ENCODE results near the gene ASH1L.
A peak's percentile ranks its signal among the peaks of the same experiment; 100 is the strongest.
"Not testable (repeated sequence)": the region's sequence is repeated elsewhere in the genome, so short reads cannot be mapped to it uniquely, and the experiment has no call there.

ASH1L gene, protein sequence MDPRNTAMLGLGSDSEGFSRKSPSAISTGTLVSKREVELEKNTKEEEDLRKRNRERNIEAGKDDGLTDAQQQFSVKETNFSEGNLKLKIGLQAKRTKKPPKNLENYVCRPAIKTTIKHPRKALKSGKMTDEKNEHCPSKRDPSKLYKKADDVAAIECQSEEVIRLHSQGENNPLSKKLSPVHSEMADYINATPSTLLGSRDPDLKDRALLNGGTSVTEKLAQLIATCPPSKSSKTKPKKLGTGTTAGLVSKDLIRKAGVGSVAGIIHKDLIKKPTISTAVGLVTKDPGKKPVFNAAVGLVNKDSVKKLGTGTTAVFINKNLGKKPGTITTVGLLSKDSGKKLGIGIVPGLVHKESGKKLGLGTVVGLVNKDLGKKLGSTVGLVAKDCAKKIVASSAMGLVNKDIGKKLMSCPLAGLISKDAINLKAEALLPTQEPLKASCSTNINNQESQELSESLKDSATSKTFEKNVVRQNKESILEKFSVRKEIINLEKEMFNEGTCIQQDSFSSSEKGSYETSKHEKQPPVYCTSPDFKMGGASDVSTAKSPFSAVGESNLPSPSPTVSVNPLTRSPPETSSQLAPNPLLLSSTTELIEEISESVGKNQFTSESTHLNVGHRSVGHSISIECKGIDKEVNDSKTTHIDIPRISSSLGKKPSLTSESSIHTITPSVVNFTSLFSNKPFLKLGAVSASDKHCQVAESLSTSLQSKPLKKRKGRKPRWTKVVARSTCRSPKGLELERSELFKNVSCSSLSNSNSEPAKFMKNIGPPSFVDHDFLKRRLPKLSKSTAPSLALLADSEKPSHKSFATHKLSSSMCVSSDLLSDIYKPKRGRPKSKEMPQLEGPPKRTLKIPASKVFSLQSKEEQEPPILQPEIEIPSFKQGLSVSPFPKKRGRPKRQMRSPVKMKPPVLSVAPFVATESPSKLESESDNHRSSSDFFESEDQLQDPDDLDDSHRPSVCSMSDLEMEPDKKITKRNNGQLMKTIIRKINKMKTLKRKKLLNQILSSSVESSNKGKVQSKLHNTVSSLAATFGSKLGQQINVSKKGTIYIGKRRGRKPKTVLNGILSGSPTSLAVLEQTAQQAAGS (N-terminal part only)

DNA sequence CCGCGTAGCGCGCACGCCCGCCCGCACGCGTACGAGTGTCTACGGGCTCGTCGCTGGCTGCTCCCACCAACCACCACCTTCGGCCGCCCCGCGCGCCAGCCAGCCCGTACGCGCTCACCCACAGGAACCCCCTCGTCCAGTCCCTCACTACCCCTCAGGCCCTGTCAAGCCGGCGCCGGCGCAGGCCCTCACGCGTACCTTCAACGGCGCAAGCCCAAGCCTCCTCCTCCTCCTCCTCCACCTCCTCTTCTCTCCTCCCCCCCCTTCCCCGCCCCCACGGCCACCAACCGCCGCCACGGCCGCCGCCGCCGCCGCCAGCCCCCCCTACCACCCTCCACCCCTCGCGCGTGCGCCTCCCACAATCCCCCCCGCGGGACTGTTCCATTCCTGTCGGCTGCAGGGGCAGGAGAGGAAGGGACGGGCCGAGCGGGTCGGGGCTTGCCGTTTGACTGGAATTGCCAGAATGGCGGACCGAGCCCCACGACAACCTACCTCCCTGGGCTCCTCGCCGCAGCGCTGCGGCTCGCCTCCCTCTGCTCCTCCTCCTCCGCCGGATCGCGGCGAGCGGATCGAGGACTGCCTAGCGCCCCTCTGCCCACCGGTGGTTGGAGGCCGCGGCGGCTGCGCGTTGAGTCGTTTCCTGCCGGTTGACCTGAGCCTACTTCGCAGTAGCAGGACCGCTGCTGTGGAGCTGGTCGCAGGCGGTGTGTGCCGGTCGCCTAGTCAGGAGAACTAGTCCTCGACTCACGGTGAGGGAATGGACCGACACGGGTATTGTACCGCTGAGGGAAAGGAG lies at the start of gene ASH1L:
Gene ASH1L (minus strand): TSS at position 223 of the 796 bp plus-strand sequence. CDS start 41,284 bp downstream, outside the sequence.
- DNase-seq (ENCODE audit: low spot score): peak; percentile 95

DNA sequence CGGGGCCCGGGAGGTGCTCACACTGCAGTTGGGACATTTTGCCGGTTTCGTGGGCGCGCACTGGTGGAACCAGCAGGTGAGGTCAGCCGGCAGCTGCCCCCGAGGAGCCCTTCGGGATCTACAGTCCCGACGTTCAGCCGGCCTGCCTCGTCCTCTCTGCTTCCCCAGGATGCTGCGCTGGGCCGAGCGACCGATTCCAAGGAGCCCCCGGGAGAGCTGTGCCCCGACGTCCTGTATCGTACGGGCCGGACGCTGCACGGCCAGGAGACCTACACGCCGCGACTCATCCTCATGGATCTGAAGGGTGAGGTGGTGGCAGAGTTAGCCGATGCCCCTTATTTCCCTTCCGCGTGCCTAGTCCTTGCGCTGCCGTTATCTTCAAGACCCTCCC lies 47.6 kb upstream of the ASH1L start:
- DNase-seq (ENCODE audit: low spot score): not testable (repeated sequence)

DNA sequence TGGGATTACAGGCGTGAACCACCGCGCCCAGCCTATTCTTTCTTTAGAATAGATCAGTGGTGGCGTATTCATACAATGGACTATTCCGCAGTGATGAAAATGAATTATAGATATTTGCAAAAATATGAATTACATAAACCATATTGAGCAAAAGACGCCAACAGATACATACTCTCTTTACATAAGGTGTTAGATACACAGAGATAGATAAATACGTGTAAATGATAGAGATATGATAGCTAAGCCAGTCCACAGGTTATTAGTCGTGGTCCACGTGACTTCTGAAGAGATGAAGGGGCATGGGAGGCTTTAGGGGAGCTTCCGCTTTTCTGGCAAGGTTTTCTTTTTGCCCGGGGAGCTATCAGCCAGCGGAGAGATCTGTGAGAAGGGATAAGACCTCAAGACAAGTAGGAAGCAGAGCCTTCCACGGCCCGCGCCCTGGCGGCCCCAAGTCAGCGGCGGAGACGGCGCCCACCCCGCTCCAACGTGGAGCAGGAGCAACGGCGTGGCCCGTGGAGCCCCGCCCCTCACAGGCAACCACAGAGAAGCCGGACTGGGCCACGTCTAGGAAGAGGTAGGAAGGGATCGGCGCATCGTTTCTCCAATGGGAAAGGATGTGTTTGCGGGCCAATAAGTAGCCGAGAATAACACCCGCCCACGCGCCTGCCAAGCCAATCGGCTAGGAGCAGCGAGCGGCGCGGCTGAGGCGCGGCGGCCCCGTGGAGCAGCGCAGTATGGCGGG lies 47.1 kb upstream of the ASH1L start, which contains the start of gene MSTO1:
Gene MSTO1 (plus strand): TSS at position 704 of the 742 bp plus-strand sequence. CDS start 31 bp downstream, at position 735.
- peak; percentile 99 for DNase-seq (ENCODE audit: low spot score)

DNA sequence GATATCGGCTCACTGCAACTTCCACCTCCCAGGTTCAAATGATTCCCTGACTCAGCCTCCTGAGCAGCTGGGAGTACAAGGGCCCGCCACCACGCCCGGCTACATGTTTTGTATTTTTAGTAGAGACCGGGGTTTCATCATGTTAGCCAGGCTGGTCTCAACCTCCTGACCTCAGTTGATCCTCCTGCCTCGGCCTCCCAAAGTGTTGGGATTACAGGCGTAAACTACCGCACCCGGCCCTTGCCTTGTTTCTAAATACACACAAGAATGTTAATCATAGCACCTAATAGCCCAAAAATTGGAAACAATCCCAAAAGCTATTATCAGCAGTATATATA lies 46.3 kb upstream of the ASH1L start:
- no peak for DNase-seq (ENCODE audit: low spot score)

DNA sequence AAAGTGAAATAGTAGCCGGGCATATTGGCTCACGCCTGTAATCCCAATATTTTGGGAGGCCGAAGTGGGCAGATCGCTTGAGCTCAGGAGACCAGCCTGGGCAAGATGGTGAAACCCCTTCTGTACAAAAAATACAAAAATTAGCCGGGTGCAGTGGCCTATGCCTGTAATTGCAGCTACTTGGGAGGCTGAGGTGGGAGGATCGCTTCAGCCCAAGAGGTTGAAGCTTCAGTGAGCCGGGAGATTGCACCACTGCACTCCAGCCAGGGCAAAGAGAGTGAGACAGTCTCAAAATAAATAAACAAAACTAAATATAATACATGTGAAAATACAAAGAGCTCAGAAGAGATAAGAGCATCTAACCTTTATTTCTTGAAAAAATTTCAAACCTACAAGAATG lies 45.1 kb upstream of the ASH1L start:
- DNase-seq (ENCODE audit: low spot score): peak; percentile 45

DNA sequence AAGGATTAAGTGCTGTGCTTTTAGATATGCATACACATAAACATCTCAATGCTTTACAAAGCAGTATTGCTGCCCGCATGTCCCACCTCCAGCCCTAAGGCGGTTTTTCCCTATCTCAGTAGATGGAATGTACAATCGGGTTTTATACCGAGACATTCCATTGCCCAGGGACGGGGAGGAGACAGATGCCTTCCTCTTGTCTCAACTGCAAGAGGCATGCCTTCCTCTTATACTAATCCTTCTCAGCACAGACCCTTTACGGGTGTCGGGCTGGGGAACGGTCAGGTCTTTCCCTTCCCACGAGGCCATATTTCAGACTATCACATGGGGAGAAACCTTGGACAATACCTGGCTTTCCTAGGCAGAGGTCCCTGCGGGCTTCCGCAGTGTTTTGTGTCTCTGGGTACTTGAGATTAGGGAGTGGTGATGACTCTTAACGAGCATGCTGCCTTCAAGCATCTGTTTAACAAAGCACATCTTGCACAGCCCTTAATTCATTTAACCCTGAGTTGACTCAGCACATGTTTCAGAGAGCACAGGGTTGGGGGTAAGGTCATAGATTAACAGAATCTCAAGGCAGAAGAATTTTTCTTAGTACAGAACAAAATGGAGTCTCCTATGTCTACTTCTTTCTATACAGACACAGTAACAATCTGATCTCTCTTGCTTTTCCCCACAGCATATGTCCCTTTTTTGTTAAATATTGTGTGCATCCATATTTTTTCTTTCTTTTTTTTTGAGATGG lies 37.4 kb upstream of the ASH1L start:
- DNase-seq (ENCODE audit: low spot score): not testable (repeated sequence)

DNA sequence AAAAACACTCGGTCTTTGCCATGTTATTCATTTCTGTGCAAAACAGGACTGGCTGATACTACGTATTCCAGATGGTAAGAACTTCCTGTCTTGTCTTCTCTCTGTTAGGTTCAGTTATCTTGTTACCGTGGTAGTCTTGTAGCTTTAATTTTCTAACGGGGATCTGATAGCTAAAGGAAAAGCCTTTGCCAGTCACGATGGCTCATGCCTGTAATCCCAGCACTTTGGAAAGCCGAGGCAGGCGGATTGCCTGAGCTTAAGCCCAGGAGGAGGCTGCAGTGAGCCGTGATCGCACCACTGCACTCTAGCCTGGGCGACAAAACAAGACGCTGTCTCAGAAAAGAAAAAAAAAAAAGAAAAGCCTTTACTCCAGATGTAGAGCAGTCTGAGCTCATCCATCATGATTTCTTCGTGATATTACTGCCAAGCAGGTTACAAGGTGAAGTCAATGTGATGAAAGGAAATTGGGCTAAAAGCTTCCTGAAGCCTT lies 36.3 kb upstream of the ASH1L start:
- DNase-seq (ENCODE audit: low spot score): peak; percentile 47

DNA sequence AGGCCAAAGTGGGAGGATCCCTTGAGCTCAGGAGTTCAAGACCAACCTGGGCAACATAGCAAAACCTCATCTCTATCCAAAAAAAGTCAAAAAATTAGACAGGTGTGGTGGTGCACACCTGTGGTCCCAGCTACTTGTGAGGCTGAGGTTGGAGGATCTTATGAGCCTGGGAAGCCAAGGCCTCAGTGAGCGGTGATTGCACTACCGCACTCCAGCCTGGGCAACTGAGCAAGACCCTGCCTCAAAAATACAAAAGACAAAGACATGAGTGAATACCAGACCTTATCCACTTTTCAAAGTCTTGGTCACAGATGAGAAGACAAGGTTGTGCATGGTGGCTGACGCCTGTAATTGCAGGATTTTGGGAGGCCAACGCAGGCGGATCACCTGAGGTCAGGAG lies 34.3 kb upstream of the ASH1L start:
- DNase-seq (ENCODE audit: low spot score): no peak

DNA sequence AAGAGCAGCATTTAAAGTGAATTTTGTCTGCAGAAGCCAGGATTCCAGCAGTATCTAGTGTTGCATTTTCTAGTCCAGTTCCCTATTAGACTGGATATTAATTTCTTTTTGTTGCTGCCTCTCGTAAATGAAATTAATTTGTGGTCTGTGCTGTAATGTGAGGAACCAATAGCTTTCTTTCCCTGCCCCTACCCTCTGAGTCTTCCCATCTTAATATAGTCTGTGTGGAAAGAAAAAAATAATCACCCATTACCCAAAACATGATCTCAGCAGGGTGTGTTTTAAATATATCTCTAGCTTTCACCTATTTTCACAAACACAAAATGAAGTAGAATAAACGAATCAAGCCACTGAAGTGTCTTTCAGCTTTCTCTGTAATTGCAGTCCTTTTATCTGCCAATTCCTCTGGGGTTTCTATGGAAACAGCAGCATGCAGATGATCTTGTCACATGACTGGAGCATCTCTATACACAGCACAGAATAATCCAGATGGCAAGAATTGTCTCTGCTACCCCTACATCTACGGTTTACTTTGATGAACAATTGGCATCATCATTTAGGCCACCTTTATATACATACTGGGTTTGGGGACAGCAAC lies 33.4 kb upstream of the ASH1L start:
- not testable (repeated sequence) for DNase-seq (ENCODE audit: low spot score)

DNA sequence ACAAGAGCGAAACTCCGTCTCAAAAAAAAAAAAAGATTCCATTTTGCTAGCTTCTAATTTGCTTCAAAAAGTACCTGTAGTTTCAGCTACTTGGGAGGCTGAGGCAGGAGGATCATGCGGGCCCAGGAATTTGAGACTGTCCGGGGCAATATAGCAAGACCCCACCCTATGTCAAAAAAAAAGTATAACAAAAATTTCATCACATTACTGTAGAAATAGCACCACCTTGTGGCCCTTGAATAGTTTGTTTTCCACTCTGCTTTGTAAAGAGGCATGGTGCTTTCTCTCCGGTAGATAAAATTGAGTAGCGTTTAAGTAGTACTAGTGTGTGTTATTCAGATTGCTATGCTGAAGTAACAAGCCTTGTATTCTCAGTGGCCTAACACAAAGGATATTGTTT lies 29.2 kb upstream of the ASH1L start:
- DNase-seq (ENCODE audit: low spot score): peak; percentile 91

DNA sequence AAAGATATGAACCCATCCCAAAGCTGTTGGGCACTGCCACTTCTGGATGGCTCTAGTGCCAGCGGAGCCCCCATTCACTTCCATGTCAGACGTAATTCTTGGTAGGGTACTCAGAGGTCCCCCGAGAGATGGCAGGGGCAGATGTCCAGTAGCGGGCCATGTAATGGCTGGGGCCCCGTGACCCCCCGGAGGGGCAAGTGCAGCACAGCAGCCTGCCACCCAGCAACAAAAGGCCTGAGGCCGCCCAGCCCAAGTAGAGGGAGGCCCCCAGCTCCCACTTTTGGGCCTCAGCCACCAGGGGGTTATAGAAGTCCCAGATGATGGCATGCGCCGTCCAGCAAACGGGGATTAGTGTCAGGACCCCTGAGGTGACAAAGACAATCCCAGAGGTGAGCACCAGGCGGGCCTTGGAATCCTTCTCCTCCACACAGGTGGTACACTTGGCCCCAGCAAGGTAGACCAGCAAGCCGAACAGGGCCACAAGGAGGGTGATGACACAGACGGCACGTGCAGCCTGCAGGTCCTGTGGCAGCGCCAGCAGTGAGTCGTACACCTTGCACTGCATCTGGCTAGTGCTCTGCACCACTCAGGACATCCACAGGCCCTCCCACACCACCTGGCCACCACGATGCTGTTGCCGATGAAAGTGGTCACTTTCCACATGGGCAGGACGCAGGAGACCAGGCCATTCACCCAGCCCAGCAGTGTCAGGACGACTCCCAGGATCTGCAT lies 28.1 kb upstream of the ASH1L start:
- not testable (repeated sequence) for DNase-seq (ENCODE audit: low spot score)

DNA sequence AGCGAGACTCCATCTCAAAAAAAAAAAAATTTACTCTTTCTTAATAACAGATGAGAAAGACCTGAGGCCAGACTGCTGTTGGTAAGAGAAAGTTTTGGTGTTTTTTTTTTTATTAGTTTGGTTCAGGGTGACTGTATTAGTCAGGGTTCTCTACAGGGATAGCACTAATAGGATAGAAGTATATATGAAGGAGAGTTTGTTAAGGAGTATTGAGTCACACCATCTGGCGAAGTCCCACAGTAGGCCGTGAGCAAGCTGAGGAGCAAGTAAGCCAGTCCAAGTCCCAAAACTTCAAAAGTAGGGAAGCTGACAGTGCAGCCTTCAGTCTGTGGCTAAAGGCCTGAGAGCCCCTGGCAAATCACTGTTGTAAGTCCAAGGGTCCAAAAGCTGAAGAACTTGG lies 26.7 kb upstream of the ASH1L start:
- DNase-seq (ENCODE audit: low spot score): not testable (repeated sequence)

DNA sequence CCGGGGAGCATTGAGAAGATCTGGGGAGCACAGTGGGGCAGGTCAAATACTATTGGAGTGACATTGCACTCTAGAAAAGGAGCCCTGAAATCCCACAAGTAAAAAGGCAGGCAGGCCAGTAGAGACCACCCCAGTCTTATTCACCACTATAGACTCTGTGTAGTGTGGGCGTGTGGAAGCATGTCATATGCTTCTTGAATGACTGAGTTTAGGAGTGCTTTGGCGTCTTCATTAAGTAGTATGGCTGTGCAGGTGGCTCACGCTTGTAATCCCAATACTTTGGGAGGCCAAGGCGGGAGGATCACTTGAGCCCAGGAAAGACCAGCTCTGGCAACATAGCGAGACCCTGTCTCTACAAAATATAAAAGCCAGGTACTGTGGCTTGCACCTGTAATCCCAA lies 21.2 kb upstream of the ASH1L start:
- DNase-seq (ENCODE audit: low spot score): not testable (repeated sequence)

DNA sequence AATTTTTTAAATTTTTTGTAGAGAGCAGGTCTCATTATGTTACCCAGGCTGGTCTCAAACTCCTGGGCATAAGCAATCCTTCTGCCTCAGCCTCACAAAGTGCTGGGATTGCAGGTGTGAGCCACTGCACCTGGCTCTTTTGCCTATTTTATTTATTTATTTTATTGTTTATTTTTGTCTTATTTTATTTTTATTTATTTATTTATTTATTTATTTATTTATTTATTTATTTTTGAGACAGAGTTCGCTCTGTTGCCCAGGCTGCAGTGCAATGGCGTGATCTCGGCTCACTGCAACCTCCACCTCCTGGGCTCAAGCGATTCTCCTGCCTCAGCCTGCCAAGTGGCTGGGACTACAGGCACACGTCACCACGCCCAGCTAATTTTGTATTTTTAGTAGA lies 13.0 kb upstream of the ASH1L start:
- DNase-seq (ENCODE audit: low spot score): not testable (repeated sequence)

DNA sequence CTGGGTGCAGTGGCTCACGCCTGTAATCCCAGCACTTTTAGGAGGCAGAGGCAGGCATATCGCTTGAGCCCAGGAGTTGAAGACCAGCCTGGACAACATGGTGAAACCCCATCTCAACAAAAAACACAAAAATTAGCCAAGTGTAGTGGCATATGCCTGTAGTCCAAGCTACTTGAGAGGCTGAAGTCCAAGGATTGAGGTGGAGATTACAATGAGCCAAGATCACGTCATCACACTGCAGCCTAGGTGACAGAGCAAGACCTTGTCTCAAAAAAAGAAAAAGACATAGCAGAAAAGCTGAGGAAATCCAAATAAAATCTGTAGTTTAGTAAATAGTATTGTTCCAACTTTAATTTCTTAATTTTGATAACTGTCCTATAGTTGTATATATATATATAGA lies 11.5 kb upstream of the ASH1L start:
- DNase-seq (ENCODE audit: low spot score): no peak

DNA sequence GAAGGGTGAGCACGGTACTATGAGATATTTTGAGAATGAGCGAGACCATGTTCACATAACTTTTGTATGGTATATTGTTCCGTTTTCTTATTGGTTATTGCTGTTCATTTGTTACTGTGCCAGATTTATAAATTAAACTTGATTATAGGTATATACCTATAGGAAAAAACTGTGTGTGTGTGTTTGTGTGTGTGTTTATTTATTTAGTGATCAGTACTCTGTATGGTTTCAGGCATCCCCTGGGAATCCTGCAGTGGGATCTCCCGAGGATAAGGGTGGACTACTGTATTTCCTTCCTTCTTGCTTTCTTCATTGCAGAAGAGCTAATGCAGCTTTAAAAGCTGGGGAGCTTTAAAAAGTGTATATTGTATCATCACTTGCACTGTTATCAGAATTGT lies 8.0 kb upstream of the ASH1L start:
- DNase-seq (ENCODE audit: low spot score): no peak

DNA sequence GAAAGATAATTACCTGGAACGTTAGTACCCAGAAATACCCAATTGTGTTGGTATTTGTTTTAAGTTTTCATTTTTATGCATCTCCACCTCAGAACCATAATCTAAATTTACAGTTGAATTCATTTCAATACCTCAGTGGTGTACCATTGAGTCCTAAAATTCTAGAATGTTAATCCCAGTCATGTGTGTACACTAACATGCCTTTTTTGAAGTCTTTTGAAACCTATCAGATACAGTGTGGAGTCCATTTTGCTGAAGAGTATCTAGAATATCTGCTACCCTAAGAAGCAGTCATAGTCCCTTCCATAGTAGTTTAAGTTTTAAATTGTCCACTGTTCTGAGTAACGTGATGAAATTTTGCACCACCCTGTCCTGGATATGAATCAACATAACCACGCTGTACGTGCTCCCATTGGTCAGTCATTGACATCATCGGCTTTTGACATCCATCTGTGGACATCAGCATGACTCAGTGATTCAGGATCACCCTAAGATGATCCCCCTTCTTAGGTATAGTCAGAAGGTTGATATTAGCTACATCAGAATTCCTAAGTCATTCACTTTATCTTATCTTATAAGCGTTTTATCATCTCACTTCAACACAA lies 7.5 kb upstream of the ASH1L start:
- no peak for DNase-seq (ENCODE audit: low spot score)

DNA sequence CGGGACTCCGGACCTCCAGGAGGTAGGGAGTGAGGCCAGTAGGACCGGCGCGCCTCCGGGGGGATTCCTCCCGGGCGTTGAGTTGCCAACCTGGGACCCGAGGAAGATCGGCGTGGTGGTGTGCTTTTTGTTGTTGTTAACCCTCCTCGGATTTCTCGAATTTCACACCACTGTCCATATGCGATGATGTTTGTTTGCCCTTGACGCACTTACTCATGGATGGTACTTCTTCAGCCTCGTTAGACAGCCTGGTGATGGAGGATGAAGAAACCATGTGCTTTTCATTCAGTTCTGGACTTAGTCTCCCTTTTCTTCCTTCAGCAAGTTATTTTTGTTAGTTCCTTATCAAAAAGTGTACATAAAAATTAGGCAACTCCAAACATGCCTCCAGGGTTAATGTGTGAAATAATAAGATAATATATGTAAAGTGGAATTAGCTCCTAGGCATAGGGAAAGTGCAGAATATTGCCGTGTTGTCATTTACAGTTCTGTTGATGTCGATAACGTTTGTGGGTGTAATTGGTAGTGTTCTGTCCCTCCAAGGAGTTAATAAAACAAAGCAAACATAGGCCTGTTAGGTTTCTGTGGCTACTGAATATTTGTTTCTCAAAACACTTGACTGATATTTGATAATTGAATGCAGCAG lies 897 bp upstream of the ASH1L start:
- DNase-seq (ENCODE audit: low spot score): peak; percentile 61
